GM21737 (cell line): ENCODE results near the gene MIPEP.
"Not testable (repeated sequence)": the region's sequence is repeated elsewhere in the genome, so short reads cannot be mapped to it uniquely, and the experiment has no call there.

Source experiments
- ATAC-seq: cut with Tn5 transposase; IDR thresholded peaks from one replicate; pipeline ENCODE4 v1.9.1; 2021; ENCODE audit warnings: mild to moderate bottlenecking, moderate library complexity; ENCODE audit not compliant: unreplicated experiment

Gene MIPEP

GRCh38 chr13:23778002-23778652, 111.1 kb downstream of the MIPEP start:
- ATAC-seq: no peak

GRCh38 chr13:23777575-23777870, 111.7 kb downstream of the MIPEP start:
- ATAC-seq: peak; percentile 26

GRCh38 chr13:23776698-23777574, 112.3 kb downstream of the MIPEP start:
- peak; percentile 88 for ATAC-seq

- no peak for ATAC-seq
These were observed 116.5 kb downstream of the MIPEP start for GRCh38 chr13:23772717-23773116.

- no peak for ATAC-seq
These were observed 117.2 kb downstream of the MIPEP start for GRCh38 chr13:23771956-23772355.

- peak; percentile 92 for ATAC-seq
These were observed 117.6 kb downstream of the MIPEP start for GRCh38 chr13:23771552-23771951.

GRCh38 chr13:23770973-23771372, 118.2 kb downstream of the MIPEP start:
- ATAC-seq: no peak

- ATAC-seq: no peak
These were observed 118.8 kb downstream of the MIPEP start for GRCh38 chr13:23770428-23770827.

- no peak for ATAC-seq
These were observed 119.8 kb downstream of the MIPEP start for GRCh38 chr13:23769401-23769800.

- no peak for ATAC-seq
These were observed 121.4 kb downstream of the MIPEP start for GRCh38 chr13:23767838-23768237.

- no peak for ATAC-seq
These were observed 122.3 kb downstream of the MIPEP start for GRCh38 chr13:23766939-23767338.

- ATAC-seq: no peak
These were observed 122.9 kb downstream of the MIPEP start for GRCh38 chr13:23766283-23766682.

- ATAC-seq: no peak
These were observed 123.7 kb downstream of the MIPEP start for GRCh38 chr13:23765531-23765930.

- ATAC-seq: no peak
These were observed 125.9 kb downstream of the MIPEP start for GRCh38 chr13:23763318-23763717.

GRCh38 chr13:23761760-23762159, 127.4 kb downstream of the MIPEP start:
- ATAC-seq: not testable (repeated sequence)

GRCh38 chr13:23760000-23760399, 129.2 kb downstream of the MIPEP start:
- no peak for ATAC-seq

- ATAC-seq: no peak
These were observed 130.2 kb downstream of the MIPEP start for GRCh38 chr13:23758798-23759527.

- no peak for ATAC-seq
These were observed 134.2 kb downstream of the MIPEP start for GRCh38 chr13:23754997-23755396.

GRCh38 chr13:23754506-23754905, 134.7 kb downstream of the MIPEP start:
- ATAC-seq: no peak

GRCh38 chr13:23753458-23753857, 135.7 kb downstream of the MIPEP start:
- ATAC-seq: no peak

- peak; percentile 45 for ATAC-seq
These were observed 136.8 kb downstream of the MIPEP start for GRCh38 chr13:23752111-23753001.
